NT2/D1 (cell line): ENCODE measurements around the gene OR52A1.

Source experiments
- DNase-seq: peaks from one replicate; pipeline ENCODE4 v3.0.0-alpha.2; 2011; ENCODE audit warnings: low read depth, low spot score
- H3K27me3 ChIP-seq: 2 replicates; pipeline ENCODE4 v1.6.0; 2011; ENCODE audit warnings: mild to moderate bottlenecking; ENCODE audit not compliant: insufficient read length, insufficient read depth
- H3K36me3 ChIP-seq: 2 replicates; pipeline ENCODE4 v1.6.1; 2011; ENCODE audit warnings: mild to moderate bottlenecking, low read length, mixed read lengths; ENCODE audit not compliant: insufficient read depth, insufficient read length
- H3K4me1 ChIP-seq: 2 replicates; pipeline ENCODE4 v1.5.1; 2011; ENCODE audit not compliant: insufficient read depth, insufficient read length
- H3K4me3 ChIP-seq: 2 replicates; pipeline ENCODE4 v1.5.1; 2011; ENCODE audit warnings: low read depth; ENCODE audit not compliant: insufficient read length
- H3K9ac ChIP-seq: 2 replicates; pipeline ENCODE4 v1.6.0; 2011; ENCODE audit warnings: low read depth; ENCODE audit not compliant: insufficient read length
- H3K9me3 ChIP-seq: 2 replicates; pipeline ENCODE4 v1.5.1; 2011; ENCODE audit warnings: mild to moderate bottlenecking, low read length; ENCODE audit not compliant: insufficient read depth
- SUZ12 ChIP-seq: IDR thresholded peaks from 2 replicates; pipeline ENCODE4 v1.6.1; 2011; ENCODE audit not compliant: insufficient read length, insufficient read depth; ENCODE audit errors: extremely low read depth
- YY1 ChIP-seq: IDR thresholded peaks from 2 replicates; pipeline ENCODE4 v1.6.1; 2011; ENCODE audit not compliant: insufficient read length, insufficient read depth
- ZNF274 ChIP-seq: IDR thresholded peaks from 2 replicates; pipeline ENCODE4 v1.6.1; 2011; ENCODE audit warnings: mild to moderate bottlenecking, low read depth, low read length

Gene OR52A1

DNA sequence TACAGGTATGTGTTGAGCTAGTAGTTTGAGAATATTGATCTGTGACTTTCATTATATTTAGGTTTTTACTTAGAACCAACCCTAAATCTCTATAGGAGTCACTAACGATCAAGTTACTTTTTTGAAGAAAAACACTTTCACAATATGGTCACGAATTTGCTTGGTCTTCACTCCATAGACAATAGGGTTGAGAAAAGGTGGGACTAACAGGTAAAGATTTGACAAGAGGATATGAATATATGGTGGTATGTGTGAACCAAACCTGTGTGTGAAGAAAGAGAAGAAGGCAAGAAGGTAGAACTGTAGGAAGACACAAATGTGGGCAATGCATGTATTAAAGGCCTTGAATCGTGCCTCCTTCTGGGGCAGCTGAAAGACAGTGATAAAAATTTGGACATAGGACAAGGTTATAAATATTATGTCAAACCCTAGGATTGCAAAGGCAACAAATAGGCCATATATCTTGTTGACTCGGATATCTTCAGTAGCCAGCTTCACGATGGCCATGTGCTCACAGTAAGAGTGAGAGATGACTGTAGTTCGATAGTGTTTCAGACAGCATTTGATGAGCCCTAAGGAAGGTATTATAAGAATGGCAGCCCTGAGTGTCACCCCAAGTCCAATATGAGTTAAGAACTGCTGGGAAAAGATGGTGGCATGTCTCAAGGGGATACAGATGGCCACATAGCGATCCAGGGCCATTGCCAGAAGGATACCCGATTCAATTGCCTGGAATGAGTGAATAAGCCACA, 22.8 kb downstream of the OR52A1 start:
- no peaks in the 10 kb centered on the region for H3K36me3 ChIP-seq
- H3K9ac ChIP-seq = no peak overlapping the region
- no peak overlapping the region for H3K4me3 ChIP-seq
- no peak for TF ChIP-seq SUZ12
- no peak for TF ChIP-seq YY1
- no peak for TF ChIP-seq ZNF274
- no peaks in the 10 kb centered on the region for H3K27me3 ChIP-seq
- H3K4me1 ChIP-seq = no peaks in the 10 kb centered on the region
- no peaks in the 10 kb centered on the region for H3K9me3 ChIP-seq
- no peak for DNase-seq

DNA sequence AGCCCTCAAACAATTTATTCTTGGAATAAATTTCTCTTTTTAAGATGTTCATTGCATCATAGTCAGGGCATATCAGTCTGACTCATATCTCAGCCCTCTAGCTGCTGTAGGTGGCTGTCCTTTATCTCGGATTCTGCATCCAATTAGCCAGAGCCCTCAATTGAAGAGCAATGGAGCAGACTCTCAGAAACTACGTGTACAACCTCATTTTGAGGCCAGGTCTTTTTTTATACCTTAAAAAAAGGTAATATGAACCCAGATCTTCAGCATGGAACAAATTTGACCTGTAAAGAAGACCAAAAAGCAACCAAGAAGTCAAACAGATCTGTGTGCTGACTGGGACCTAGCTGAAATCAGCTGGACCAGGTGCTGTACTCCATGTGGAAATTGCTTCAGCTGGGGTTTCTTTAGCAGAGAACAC, 25.1 kb downstream of the OR52A1 start:
- no peaks in the 10 kb centered on the region for H3K27me3 ChIP-seq
- H3K4me1 ChIP-seq = no peaks in the 10 kb centered on the region
- DNase-seq = no peak
- no peaks in the 10 kb centered on the region for H3K36me3 ChIP-seq
- H3K9ac ChIP-seq = no peak overlapping the region
- TF ChIP-seq SUZ12 = no peak
- no peak for TF ChIP-seq ZNF274
- TF ChIP-seq YY1 = no peak
- H3K4me3 ChIP-seq = no peak overlapping the region
- no peaks in the 10 kb centered on the region for H3K9me3 ChIP-seq

GRCh38 chr11:5124891-5125620, 29.5 kb downstream of the OR52A1 start:
- no peak overlapping the region for H3K4me3 ChIP-seq
- no peaks in the 10 kb centered on the region for H3K27me3 ChIP-seq
- no peak overlapping the region for H3K9ac ChIP-seq
- no peaks in the 10 kb centered on the region for H3K9me3 ChIP-seq
- no peaks in the 10 kb centered on the region for H3K4me1 ChIP-seq
- TF ChIP-seq YY1 (no peak), ZNF274 (no peak), SUZ12 (no peak)
- no peak for DNase-seq
- no peaks in the 10 kb centered on the region for H3K36me3 ChIP-seq

DNA sequence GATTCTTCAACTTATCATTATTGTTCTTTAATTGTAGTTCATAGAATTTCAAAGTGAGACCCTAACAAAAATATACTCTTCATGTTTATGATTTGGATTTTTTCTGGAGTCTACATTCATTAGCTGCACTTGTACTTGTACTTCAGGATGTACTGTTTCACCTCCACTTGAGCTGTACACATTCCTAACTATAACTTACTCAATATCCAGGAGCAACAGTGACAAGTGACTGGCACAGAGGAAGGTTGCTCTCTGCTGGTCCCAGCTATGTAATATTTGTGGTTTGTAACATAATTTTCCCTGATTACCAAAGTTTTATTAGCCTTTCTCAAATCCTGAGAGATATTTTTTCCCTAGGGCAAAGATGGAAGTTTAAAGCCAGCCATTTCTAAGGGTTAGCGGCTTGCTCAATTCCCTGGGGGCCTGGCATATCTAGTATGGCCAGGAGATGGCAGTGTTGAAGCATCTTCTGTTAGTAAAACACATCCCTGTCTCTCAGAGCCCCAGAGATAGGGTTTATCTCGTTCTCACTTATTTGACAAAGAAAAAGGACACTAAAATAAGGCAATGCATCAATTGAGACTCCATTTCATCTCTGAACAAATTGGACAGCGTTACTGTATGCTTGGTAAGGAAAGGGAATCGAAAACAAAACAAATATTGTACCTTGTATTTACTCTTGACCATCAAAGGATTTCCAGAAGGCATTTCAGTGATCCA, 30.6 kb downstream of the OR52A1 start:
- Histone ChIP-seq H3K4me1 (no peaks in the 10 kb centered on the region), H3K9me3 (no peaks in the 10 kb centered on the region), H3K36me3 (no peaks in the 10 kb centered on the region), H3K27me3 (no peaks in the 10 kb centered on the region), H3K4me3 (no peak overlapping the region), H3K9ac (no peak overlapping the region)
- DNase-seq = peak; percentile 80
- TF ChIP-seq YY1 (no peak), ZNF274 (no peak), SUZ12 (no peak)

GRCh38 chr11:5118893-5119292, 35.7 kb downstream of the OR52A1 start:
- DNase-seq = no peak
- Histone ChIP-seq H3K9me3 (no peaks in the 10 kb centered on the region), H3K4me1 (no peaks in the 10 kb centered on the region), H3K36me3 (no peaks in the 10 kb centered on the region), H3K9ac (no peak overlapping the region), H3K27me3 (no peaks in the 10 kb centered on the region), H3K4me3 (no peak overlapping the region)
- no peak for TF ChIP-seq ZNF274
- no peak for TF ChIP-seq SUZ12
- TF ChIP-seq YY1 = no peak

GRCh38 chr11:5117588-5117987, 37.0 kb downstream of the OR52A1 start:
- no peaks in the 10 kb centered on the region for H3K4me1 ChIP-seq
- no peak overlapping the region for H3K9ac ChIP-seq
- no peak overlapping the region for H3K4me3 ChIP-seq
- no peaks in the 10 kb centered on the region for H3K27me3 ChIP-seq
- no peaks in the 10 kb centered on the region for H3K36me3 ChIP-seq
- no peak for DNase-seq
- TF ChIP-seq SUZ12 (no peak), ZNF274 (no peak), YY1 (no peak)
- H3K9me3 ChIP-seq = no peaks in the 10 kb centered on the region

DNA sequence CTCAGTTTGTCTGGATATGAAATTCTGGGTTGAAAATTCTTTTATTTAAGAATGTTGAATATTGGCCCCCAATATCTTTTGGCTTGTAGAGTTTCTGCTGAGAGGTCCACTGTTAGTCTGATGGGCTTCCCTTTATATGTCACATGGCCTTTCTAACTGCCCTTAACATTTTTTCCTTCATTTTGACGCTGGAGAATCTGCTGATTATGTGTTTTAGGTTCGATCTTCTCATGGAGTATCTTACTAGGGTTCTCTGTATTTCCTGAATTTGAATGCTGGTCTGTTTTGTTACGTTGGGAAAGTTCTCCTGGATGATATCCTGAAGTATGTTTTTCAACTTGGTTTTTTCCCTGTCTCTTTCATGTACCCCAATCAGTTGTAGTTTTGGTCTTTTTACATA, 39.2 kb downstream of the OR52A1 start:
- Histone ChIP-seq H3K36me3 (no peaks in the 10 kb centered on the region), H3K27me3 (no peaks in the 10 kb centered on the region), H3K4me3 (no peak overlapping the region), H3K9me3 (no peaks in the 10 kb centered on the region), H3K9ac (no peak overlapping the region), H3K4me1 (no peaks in the 10 kb centered on the region)
- no peak for DNase-seq
- TF ChIP-seq YY1 (no peak), ZNF274 (no peak), SUZ12 (no peak)
